HepG2 (cell line): ENCODE data around the gene CLEC16A. TPM values are rescaled to one million over a fixed set of nuclear protein-coding genes. Genes with fewer than 3 reads are reported as not detected.
A peak's percentile ranks its signal among the peaks of the same experiment; 100 is the strongest.

Source experiments
- ATAC-seq: fragments of 200-7000 bp; cut with Tn5 transposase; 3 replicates; pipeline ENCODE4 v1.9.1; 2020; ENCODE audit warnings: mild to moderate bottlenecking, moderate library complexity
- BruUV-seq: library from RNA; stranded (reverse); fragments of 400-500 nt; replicated peaks from 2 replicates; lab custom pipeline; 2021; lab: Mats Ljungman, UMichigan
- CTCF ChIA-PET: fragments of 300-600 bp; formaldehyde crosslinking; extraction: SDS; loops from one replicate; lab custom pipeline; 2021; ENCODE audit warnings: low total read pairs, inconsistent platforms, low intra/inter-chr PET ratio; lab: Yijun Ruan, JAX
- POLR2A ChIA-PET: fragments of 350-600 bp; sonication (Branson Sonifier 250); formaldehyde crosslinking; loops from one replicate; lab custom pipeline; 2020; ENCODE audit warnings: antibody characterized with exemption, inconsistent platforms; lab: Yijun Ruan, JAX
- DNase-seq: peaks from one replicate; pipeline ENCODE4 v3.0.0-alpha.2; 2015; ENCODE audit warnings: low spot score
- FAIRE-seq: peaks from 3 replicates; lab custom pipeline; 2011; peaks lifted over from hg19 to GRCh38; lab: Jason Lieb, UNC
- H2AFZ ChIP-seq: one replicate; pipeline ENCODE4 v1.6.1; 2011; ENCODE audit warnings: low read length, inconsistent platforms
- H3K27ac ChIP-seq: fragments of 300-600 bp; 3 replicates; pipeline ENCODE4 v1.8.0; 2011; ENCODE audit warnings: mixed run types, mild to moderate bottlenecking, mixed read lengths, low read length, inconsistent platforms; ENCODE audit not compliant: insufficient read depth; ENCODE audit errors: extremely low read length
- H3K27me3 ChIP-seq, 2 experiments: fragments of 200-600 bp in 1 of 2; 2 replicates in 1 of 2; 3 replicates in 1 of 2; pipeline versions ENCODE4 v1.6.0 to v1.8.0; 2011; ENCODE audit warnings: low read length in 2 of 2, mild to moderate bottlenecking in 2 of 2, moderate library complexity in 2 of 2, inconsistent platforms in 1 of 2; ENCODE audit not compliant: insufficient read depth in 2 of 2, control insufficient read depth in 1 of 2
- H3K36me3 ChIP-seq, 2 experiments: fragments of 200-600 bp in 1 of 2; replicated peaks in 1 of 2; 2 replicates in 1 of 2; 3 replicates in 1 of 2; pipeline versions ENCODE4 v1.5.1 to v1.8.0; 2011; ENCODE audit warnings: low read length in 2 of 2, inconsistent platforms in 1 of 2; ENCODE audit not compliant: insufficient read depth in 2 of 2, control insufficient read depth in 1 of 2
- H3K4me1 ChIP-seq: 2 replicates; pipeline ENCODE4 v1.5.1; 2012; ENCODE audit warnings: low read length, inconsistent platforms; ENCODE audit not compliant: insufficient read depth
- H3K4me2 ChIP-seq: 2 replicates; pipeline ENCODE4 v1.6.0; 2011; ENCODE audit warnings: low read depth, low read length, inconsistent platforms
- H3K4me3 ChIP-seq, 3 experiments: fragments of 200-600 bp in 1 of 3; sonication (generic), shearing (Covaris generic) in 1 of 3; replicated peaks in 1 of 3; 2 replicates each; pipeline ENCODE4 v1.5.1; 2011 to 2016; ENCODE audit warnings: low read length in 3 of 3, inconsistent platforms in 2 of 3, low read depth in 2 of 3, mild to moderate bottlenecking in 2 of 3, control low read depth in 1 of 3, mixed read lengths in 1 of 3; ENCODE audit not compliant: insufficient read depth in 1 of 3
- H3K79me2 ChIP-seq: one replicate; pipeline ENCODE4 v1.6.1; 2011; ENCODE audit warnings: low read length, inconsistent platforms; ENCODE audit not compliant: insufficient read depth
- H3K9ac ChIP-seq: 2 replicates; pipeline ENCODE4 v1.6.0; 2011; ENCODE audit warnings: mild to moderate bottlenecking, low read depth, low read length, inconsistent platforms; ENCODE audit not compliant: insufficient read depth
- H3K9me3 ChIP-seq: 2 replicates; pipeline ENCODE4 v1.5.1; 2012; ENCODE audit warnings: mild to moderate bottlenecking, low read length
- H4K20me1 ChIP-seq: 2 replicates; pipeline ENCODE4 v1.6.0; 2011; ENCODE audit warnings: inconsistent platforms, mild to moderate bottlenecking, low read length, moderate library complexity; ENCODE audit not compliant: insufficient read depth
- ARID5B ChIP-seq: IDR thresholded peaks from 2 replicates; pipeline ENCODE4 v1.4.0; 2020; ENCODE audit warnings: mild to moderate bottlenecking, missing genetic modification reagents
- CREM ChIP-seq, 2 experiments: sonication (generic) in 1 of 2; formaldehyde crosslinking in 1 of 2; IDR thresholded peaks; 2 replicates each; pipeline versions ENCODE4 v1.4.0 to v1.6.1; 2016 to 2020; ENCODE audit warnings: antibody characterized with exemption in 1 of 2, mild to moderate bottlenecking in 1 of 2, missing genetic modification reagents in 1 of 2
- HES4 ChIP-seq: sonication (generic); formaldehyde crosslinking; IDR thresholded peaks from 2 replicates; pipeline ENCODE4 v1.9.0; 2021; ENCODE audit warnings: mild to moderate bottlenecking, missing genetic modification reagents, borderline replicate concordance
- HOXA3 ChIP-seq: sonication (generic); formaldehyde crosslinking; IDR thresholded peaks from 2 replicates; pipeline ENCODE4 v1.5.0; 2020; ENCODE audit warnings: missing genetic modification reagents
- PCBP1 ChIP-seq: fragments of 200-400 bp; formaldehyde crosslinking; IDR thresholded peaks from 2 replicates; pipeline ENCODE4 v1.6.1; 2017; ENCODE audit warnings: mild to moderate bottlenecking, low read depth, low read length, borderline replicate concordance
- SP140L ChIP-seq: sonication (generic); formaldehyde crosslinking; IDR thresholded peaks from 2 replicates; pipeline ENCODE4 v1.4.0; 2020; ENCODE audit warnings: missing genetic modification reagents, borderline replicate concordance
- ZBTB4 ChIP-seq: sonication (generic); formaldehyde crosslinking; IDR thresholded peaks from 2 replicates; pipeline ENCODE4 v1.4.0; 2020; ENCODE audit warnings: missing genetic modification reagents, mild to moderate bottlenecking, borderline replicate concordance
- ZBTB7B ChIP-seq: sonication (generic); formaldehyde crosslinking; IDR thresholded peaks from 2 replicates; pipeline ENCODE4 v1.4.0; 2020; ENCODE audit warnings: missing genetic modification reagents
- ZNF30 ChIP-seq: sonication (generic); formaldehyde crosslinking; IDR thresholded peaks from 2 replicates; pipeline ENCODE4 v1.5.0; 2020; ENCODE audit warnings: mild to moderate bottlenecking, missing genetic modification reagents
- ZNF354B ChIP-seq: sonication (generic); formaldehyde crosslinking; IDR thresholded peaks from 2 replicates; pipeline ENCODE4 v1.8.0; 2022; ENCODE audit warnings: mild to moderate bottlenecking, missing genetic modification reagents
- ZNF619 ChIP-seq: sonication (generic); formaldehyde crosslinking; IDR thresholded peaks from 2 replicates; pipeline ENCODE4 v1.4.0; 2020; ENCODE audit warnings: mild to moderate bottlenecking, missing genetic modification reagents
- ZNF670 ChIP-seq: sonication (generic); formaldehyde crosslinking; IDR thresholded peaks from 2 replicates; pipeline ENCODE4 v1.8.0; 2022; ENCODE audit warnings: mild to moderate bottlenecking, missing genetic modification reagents, borderline replicate concordance
- WGBS: methylation state at CpG from one replicate; pipeline ENCODE4 v1.1.6; 2017; ENCODE audit warnings: low lambda C conversion rate; 5-methylcytosine and 5-hydroxymethylcytosine counted together
- in situ Hi-C: cut with HindIII; loops from 2 replicates; pipeline ENCODE4 v1.10.0; 2017; ENCODE audit warnings: low pct_unique_long_range_greater_than_20kb; ENCODE audit not compliant: extremely low pct_ligation_motif_present
- intact Hi-C: fragments of 100-400 bp; cut with micrococcal nuclease; formaldehyde crosslinking; loops from one replicate; pipeline ENCODE4 v1.10.0; 2022; ENCODE audit not compliant: unreplicated experiment
- polyA plus RNA-seq, 8 experiments: library from polyadenylated mRNA; depleted of rRNA in 3 of 8; stranded (reverse) in 7 of 8; unstranded in 1 of 8; fragments of >200 nt; fragmentation: Illumina TruSeq in 4 of 8; extraction: Trizol in 4 of 8; gene quantifications; 2 replicates each; pipeline versions ENCODE4 v1.2.1 to v1.2.3, GENCODE V29; 2011 to 2016; ENCODE audit warnings: low read depth in 4 of 8, missing spikeins in 1 of 8, mixed read lengths in 1 of 8; ENCODE audit not compliant: insufficient read depth in 1 of 8
- total RNA-seq, 5 experiments: library from RNA; depleted of rRNA; stranded (reverse); fragments of >200 nt; fragmentation: Illumina TruSeq; extraction: Trizol; gene quantifications; 2 replicates each; pipeline ENCODE4 v1.2.3, GENCODE V29; 2016; ENCODE audit warnings: low read depth in 1 of 5
- TF ChIP-seq, protein P1 (sequence below): sonication (generic); formaldehyde crosslinking; IDR thresholded peaks from 2 replicates; pipeline ENCODE4 v1.5.0; 2020; ENCODE audit warnings: missing genetic modification reagents, mild to moderate bottlenecking, borderline replicate concordance

CLEC16A gene
- total and polyA plus RNA-seq, 2 of the 13 experiments (the other 11 are each of a cell fraction or from before 2014, with no cell fraction given), result 8.5 to 10.3 TPM

- FAIRE-seq, result no peak
- in situ Hi-C loops (no loop called here), intact Hi-C loops (no loop called here)
- no peak for TF ChIP-seq ZNF619 (CRISPR knock-in tag)
- no peak for TF ChIP-seq ZNF30 (CRISPR knock-in tag)
- TF ChIP-seq PCBP1, result no peak
- TF ChIP-seq CREM (IDR thresholded peaks at IDR 0.05), result no peak
- no peak for TF ChIP-seq CREM (CRISPR knock-in tag; IDR thresholded peaks at IDR 0.05)
- no peak for TF ChIP-seq ZNF354B (CRISPR knock-in tag)
- TF ChIP-seq, protein P1, sequence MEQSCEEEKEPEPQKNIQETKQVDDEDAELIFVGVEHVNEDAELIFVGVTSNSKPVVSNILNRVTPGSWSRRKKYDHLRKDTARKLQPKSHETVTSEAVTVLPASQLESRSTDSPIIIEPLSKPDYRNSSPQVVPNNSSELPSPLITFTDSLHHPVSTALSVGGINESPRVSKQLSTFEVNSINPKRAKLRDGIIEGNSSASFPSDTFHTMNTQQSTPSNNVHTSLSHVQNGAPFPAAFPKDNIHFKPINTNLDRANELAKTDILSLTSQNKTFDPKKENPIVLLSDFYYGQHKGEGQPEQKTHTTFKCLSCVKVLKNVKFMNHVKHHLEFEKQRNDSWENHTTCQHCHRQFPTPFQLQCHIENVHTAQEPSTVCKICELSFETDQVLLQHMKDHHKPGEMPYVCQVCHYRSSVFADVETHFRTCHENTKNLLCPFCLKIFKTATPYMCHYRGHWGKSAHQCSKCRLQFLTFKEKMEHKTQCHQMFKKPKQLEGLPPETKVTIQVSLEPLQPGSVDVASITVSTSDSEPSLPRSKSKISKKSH (CRISPR knock-in tag), result peak; percentile 26; the same call in 1 of the 2 replicates
- TF ChIP-seq HOXA3 (CRISPR knock-in tag), result no peak
- 0 out of 2 replicates have a peak, but pooled peaks have one; percentile 47 for TF ChIP-seq HES4 (CRISPR knock-in tag)
- no peak for TF ChIP-seq ARID5B (CRISPR knock-in tag)
- no peak for TF ChIP-seq SP140L (CRISPR knock-in tag)
- no peak for TF ChIP-seq ZBTB7B (CRISPR knock-in tag)
- TF ChIP-seq ZBTB4 (CRISPR knock-in tag), result no peak
- TF ChIP-seq ZNF670, result no peak
- H3K27me3 ChIP-seq, result no peaks in the 10 kb centered on the region
- H3K4me3 ChIP-seq, result no peak overlapping the region
- H3K9me3 ChIP-seq, result no peaks in the 10 kb centered on the region
- DNase-seq, result no peak
- 97% methylated on average over 11 of the region's 11 CpGs for WGBS
- BruUV-seq, result no TSS peak
- H3K79me2 ChIP-seq, result no peaks in the 10 kb centered on the region
- H3K9ac ChIP-seq, result no peak overlapping the region
- ChIA-PET POLR2A (no interaction called here), CTCF (no interaction called here)
- no peaks in the 10 kb centered on the region for H4K20me1 ChIP-seq
- peaks cover 12% of the 10 kb centered on the region; the same call in 1 of the 2 replicates for H3K4me1 ChIP-seq
- ATAC-seq, result no peak
- H2AFZ ChIP-seq, result no peak overlapping the region
- no peak overlapping the region for H3K4me2 ChIP-seq
- H3K27ac ChIP-seq, result no peak overlapping the region
- H3K36me3 ChIP-seq, result peaks cover 7 to 18% of the 10 kb centered on the region in 2 experiments
Measured at GRCh38 chr16:11123666-11124065, 179.3 kb downstream of the CLEC16A start.
